ENCODE measurements around the gene PCNX2. TPM values are rescaled to one million over a fixed set of nuclear protein-coding genes. Genes with fewer than 3 reads are reported as not detected.

Gene PCNX2
- total RNA-seq, 3 donors from 2014 or later (not counting 1 experiment from before 2014, with no cell fraction given) = 12.9 to 25.8 (median 16.0) TPM

DNA sequence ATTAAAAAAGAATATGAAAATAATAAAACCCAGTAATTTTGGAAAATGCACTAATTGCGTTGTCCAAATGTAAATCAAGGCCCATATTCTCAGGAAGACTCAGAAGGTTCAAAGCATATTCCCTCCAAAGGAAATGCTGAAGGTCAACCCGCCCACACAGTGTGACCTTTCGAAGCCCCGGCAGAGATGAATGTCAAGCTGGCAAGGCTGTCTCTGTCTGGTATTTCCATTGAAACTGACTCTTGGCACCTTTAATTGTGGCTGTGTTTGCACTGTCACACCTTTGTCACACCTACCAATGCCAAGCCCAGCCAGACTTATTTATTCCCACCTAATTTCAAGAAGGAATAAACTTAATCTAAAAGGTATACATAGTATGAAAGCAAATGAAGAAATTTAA, 262.6 kb downstream of the PCNX2 start:
- ATAC-seq (no peak), DNase-seq (no peak)
- H3K4me1 Mint-ChIP-seq = no peaks in the 10 kb centered on the region
- no peak for TF ChIP-seq CTCF (IDR thresholded peaks at IDR 0.05)
- H3K27ac Mint-ChIP-seq = no peak overlapping the region
- H3K27me3 Mint-ChIP-seq (ENCODE audit: low read depth in 2 of 2) = no peaks in the 10 kb centered on the region
- no peaks in the 10 kb centered on the region for H3K27me3 ChIP-seq (ENCODE audit: control insufficient read depth, insufficient read depth, low read length)
- 87% methylated on average over 4 of the region's 4 CpGs for WGBS (ENCODE audit: insufficient coverage)
- no peaks in the 10 kb centered on the region for H3K36me3 Mint-ChIP-seq
- no peak overlapping the region for H3K4me3 Mint-ChIP-seq
- intact Hi-C loops (cut with micrococcal nuclease) = no loop called here
- no peaks in the 10 kb centered on the region for H3K36me3 ChIP-seq (ENCODE audit: control insufficient read depth, insufficient read depth, low read length)
- H3K9me3 ChIP-seq (ENCODE audit: control insufficient read depth, insufficient read depth, low read length) = no peaks in the 10 kb centered on the region
- no peaks in the 10 kb centered on the region for H3K4me1 ChIP-seq (ENCODE audit: control insufficient read depth, insufficient read depth, low read length)
- H3K27ac ChIP-seq (ENCODE audit: low read length) = no peak overlapping the region
- no peak overlapping the region for H3K4me3 ChIP-seq (ENCODE audit: low read length)
- H3K9me3 Mint-ChIP-seq = no peaks in the 10 kb centered on the region

- 76% methylated on average over 3 of the region's 3 CpGs for WGBS (ENCODE audit: insufficient coverage)
- ATAC-seq = no peak
Observed at GRCh38 chr1:233031521-233031920, 264.0 kb downstream of the PCNX2 start.

GRCh38 chr1:233027046-233027445, 268.5 kb downstream of the PCNX2 start:
- Mint-ChIP-seq H3K4me1 (no peaks in the 10 kb centered on the region), H3K27me3 (ENCODE audit: low read depth in 2 of 2) (peaks cover 0 to 2% of the 10 kb centered on the region in 2 donors), H3K36me3 (no peaks in the 10 kb centered on the region), H3K27ac (no peak overlapping the region), H3K9me3 (no peaks in the 10 kb centered on the region), H3K4me3 (no peak overlapping the region)
- 95% methylated on average over 5 of the region's 5 CpGs for WGBS (ENCODE audit: insufficient coverage)
- Histone ChIP-seq H3K4me3 (ENCODE audit: low read length) (no peak overlapping the region), H3K27ac (ENCODE audit: low read length) (no peak overlapping the region), H3K27me3 (ENCODE audit: control insufficient read depth, insufficient read depth, low read length) (no peaks in the 10 kb centered on the region), H3K4me1 (ENCODE audit: control insufficient read depth, insufficient read depth, low read length) (no peaks in the 10 kb centered on the region), H3K36me3 (ENCODE audit: control insufficient read depth, insufficient read depth, low read length) (no peaks in the 10 kb centered on the region), H3K9me3 (ENCODE audit: control insufficient read depth, insufficient read depth, low read length) (no peaks in the 10 kb centered on the region)
- intact Hi-C loops (cut with micrococcal nuclease) = no loop called here
- no peak for TF ChIP-seq CTCF (IDR thresholded peaks at IDR 0.05)
- no peak for ATAC-seq
- DNase-seq = no peak

More at GRCh38 chr1:233031521-233031920, 264.0 kb downstream of the PCNX2 start:
- H3K4me3 ChIP-seq (ENCODE audit: low read length) = no peak overlapping the region
- H3K27me3 ChIP-seq (ENCODE audit: control insufficient read depth, insufficient read depth, low read length) = no peaks in the 10 kb centered on the region
- intact Hi-C loops (cut with micrococcal nuclease) = no loop called here
- Mint-ChIP-seq H3K27ac (no peak overlapping the region), H3K9me3 (no peaks in the 10 kb centered on the region), H3K36me3 (no peaks in the 10 kb centered on the region), H3K4me1 (no peaks in the 10 kb centered on the region), H3K27me3 (ENCODE audit: low read depth in 2 of 2) (no peaks in the 10 kb centered on the region), H3K4me3 (no peak overlapping the region)
- no peaks in the 10 kb centered on the region for H3K4me1 ChIP-seq (ENCODE audit: control insufficient read depth, insufficient read depth, low read length)
- no peaks in the 10 kb centered on the region for H3K9me3 ChIP-seq (ENCODE audit: control insufficient read depth, insufficient read depth, low read length)
- no peak overlapping the region for H3K27ac ChIP-seq (ENCODE audit: low read length)
- no peaks in the 10 kb centered on the region for H3K36me3 ChIP-seq (ENCODE audit: control insufficient read depth, insufficient read depth, low read length)
- no peak for DNase-seq
- no peak for TF ChIP-seq CTCF (IDR thresholded peaks at IDR 0.05)

DNA sequence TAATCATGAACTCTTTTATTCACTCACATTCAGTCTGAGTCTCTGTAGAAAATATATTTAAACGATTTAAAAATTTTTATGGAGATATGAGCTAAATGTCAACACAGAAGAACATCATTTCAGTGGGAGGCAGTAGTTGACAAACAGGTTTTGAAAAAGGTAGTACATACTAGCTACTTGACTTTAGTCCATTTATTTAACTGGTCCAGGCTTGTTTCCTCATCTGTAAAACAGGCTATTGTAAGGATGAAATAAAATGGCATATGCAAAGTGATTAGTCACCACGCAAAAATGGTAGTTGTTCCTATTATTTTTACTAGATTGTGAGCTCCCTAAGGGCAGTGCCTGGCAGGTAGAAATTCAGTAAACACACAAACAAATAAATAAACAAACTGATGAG, 270.0 kb downstream of the PCNX2 start:
- no peaks in the 10 kb centered on the region for H3K4me1 Mint-ChIP-seq
- no peak for TF ChIP-seq CTCF (IDR thresholded peaks at IDR 0.05)
- ATAC-seq = no peak
- Histone ChIP-seq H3K9me3 (ENCODE audit: control insufficient read depth, insufficient read depth, low read length) (no peaks in the 10 kb centered on the region), H3K4me3 (ENCODE audit: low read length) (no peak overlapping the region), H3K27me3 (ENCODE audit: control insufficient read depth, insufficient read depth, low read length) (no peaks in the 10 kb centered on the region), H3K4me1 (ENCODE audit: control insufficient read depth, insufficient read depth, low read length) (no peaks in the 10 kb centered on the region), H3K36me3 (ENCODE audit: control insufficient read depth, insufficient read depth, low read length) (no peaks in the 10 kb centered on the region), H3K27ac (ENCODE audit: low read length) (no peak overlapping the region)
- 100% methylated on average over 1 of the region's 2 CpGs for WGBS (ENCODE audit: insufficient coverage)
- peaks cover 0 to 2% of the 10 kb centered on the region in 2 donors for H3K27me3 Mint-ChIP-seq (ENCODE audit: low read depth in 2 of 2)
- no peak overlapping the region for H3K4me3 Mint-ChIP-seq
- H3K27ac Mint-ChIP-seq = no peak overlapping the region
- H3K9me3 Mint-ChIP-seq = no peaks in the 10 kb centered on the region
- intact Hi-C loops (cut with micrococcal nuclease) = no loop called here
- DNase-seq = no peak
- H3K36me3 Mint-ChIP-seq = no peaks in the 10 kb centered on the region

Data from natural killer cell (primary cell).